Fibroblast of the aortic adventitia (primary cell): ENCODE data around the gene SYCP3. TPM values are rescaled to one million over a fixed set of nuclear protein-coding genes. Genes with fewer than 3 reads are reported as not detected.

Source experiments
- DNase-seq: peaks from one replicate; pipeline ENCODE4 v3.0.0-alpha.2; 2010; ENCODE audit warnings: low read depth
- H3K4me3 ChIP-seq: 2 replicates; pipeline ENCODE4 v1.5.1; 2011; ENCODE audit warnings: low read depth, mild to moderate bottlenecking, control low read depth, low read length, moderate library complexity
- CTCF ChIP-seq: IDR thresholded peaks from 2 replicates; pipeline ENCODE4 v1.5.1; 2011; ENCODE audit warnings: mild to moderate bottlenecking, low read length, control low read depth, inconsistent platforms; ENCODE audit not compliant: insufficient read depth
- small RNA-seq: library from RNA; depleted of rRNA; stranded (forward); fragments of <200 nt; gene quantifications from one replicate; pipeline ENCODE3, GENCODE V24; 2012
- total RNA-seq: library from RNA; depleted of rRNA; stranded (reverse); fragments of >200 nt; gene quantifications from 2 replicates; pipeline ENCODE4 v1.2.3, GENCODE V29; 2012; ENCODE audit warnings: low replicate concordance

Gene SYCP3
- total RNA-seq, 1 donor, result 0.18 TPM

- no peak for TF ChIP-seq CTCF
- no peak overlapping the region for H3K4me3 ChIP-seq
- DNase-seq, result no peak
Observed at GRCh38 chr12:101680240-101680639, 59.0 kb downstream of the SYCP3 start.

Small RNA genes within 50 kb of the gene (small RNA-seq; reads per million reads assigned to genes)
- gene RNA5SP368 (not detected), gene RNU6-101P (not detected), gene RNY1P16 (not detected)

Other genes with a start within 250 kb of the SYCP3 start
- gene MYBPC1, start 144.5 kb downstream of the SYCP3 start, total RNA-seq, result not detected in 2 replicates
- gene CHPT1, start 41.8 kb downstream of the SYCP3 start, total RNA-seq, result 14.4 and 27.4 TPM in 2 replicates
- gene GNPTAB, start 91.5 kb upstream of the SYCP3 start, total RNA-seq, result 31.5 and 38.3 TPM in 2 replicates
- gene DRAM1, start 138.1 kb upstream of the SYCP3 start, total RNA-seq, result 18.1 and 41.5 TPM in 2 replicates